SK-N-SH (cell line): ENCODE data around the gene BCL2A1.

Experiments used
- CHD2 ChIP-seq: fragments of 150-350 bp; IDR thresholded peaks from 2 replicates; pipeline ENCODE4 v1.6.1; 2018; ENCODE audit warnings: low read length; ENCODE audit not compliant: partially characterized antibody
- EP300 ChIP-seq, 2 experiments: IDR thresholded peaks; 2 replicates each; pipeline versions ENCODE4 v1.4.0 to v1.6.1; 2012; ENCODE audit warnings: borderline replicate concordance in 1 of 2, low read depth in 1 of 2, low read length in 1 of 2
- MXI1 ChIP-seq: IDR thresholded peaks from 2 replicates; pipeline ENCODE4 v1.6.1; 2012; ENCODE audit warnings: mild to moderate bottlenecking, low read depth, low read length, improper control_type of control experiment
- NFIC ChIP-seq: IDR thresholded peaks from 2 replicates; pipeline ENCODE4 v1.4.0; 2012; ENCODE audit warnings: borderline replicate concordance
- RAD21 ChIP-seq: IDR thresholded peaks from 2 replicates; pipeline ENCODE4 v1.6.1; 2012; ENCODE audit warnings: mild to moderate bottlenecking, low read length
- REST ChIP-seq: IDR thresholded peaks from 2 replicates; pipeline ENCODE4 v1.6.1; 2012; ENCODE audit warnings: mild to moderate bottlenecking, low read depth, low read length, moderate library complexity
- SMC3 ChIP-seq: IDR thresholded peaks from 2 replicates; pipeline ENCODE4 v1.6.1; 2012; ENCODE audit warnings: low read depth, low read length, improper control_type of control experiment
- TAF1 ChIP-seq: IDR thresholded peaks from 2 replicates; pipeline ENCODE4 v1.6.1; 2012; ENCODE audit warnings: low read depth, mild to moderate bottlenecking, low read length, moderate library complexity, borderline replicate concordance
- TF ChIP-seq, protein P1 (sequence below): fragments of 200-600 bp; sonication (generic); IDR thresholded peaks from 2 replicates; pipeline ENCODE4 v1.6.1; 2017; ENCODE audit warnings: antibody characterized with exemption, mild to moderate bottlenecking, moderate library complexity
- TF ChIP-seq, protein P2 (sequence below): fragments of 150-350 bp; IDR thresholded peaks from 2 replicates; pipeline ENCODE4 v1.6.1; 2017; ENCODE audit warnings: antibody characterized with exemption, low read length, low read depth, borderline replicate concordance

GRCh38 chr15:79919090-79919748 is 51.8 kb downstream of the BCL2A1 start:
- TF ChIP-seq SMC3 (no peak), REST (no peak), EP300 (IDR thresholded peaks at IDR 0.05; ENCODE audit: borderline replicate concordance in 1 of 2, low read depth in 1 of 2, low read length in 1 of 2) (no peak), TAF1 (no peak), CHD2 (no peak), NFIC (no peak), RAD21 (no peak), MXI1 (no peak)
- TF ChIP-seq, protein P1, sequence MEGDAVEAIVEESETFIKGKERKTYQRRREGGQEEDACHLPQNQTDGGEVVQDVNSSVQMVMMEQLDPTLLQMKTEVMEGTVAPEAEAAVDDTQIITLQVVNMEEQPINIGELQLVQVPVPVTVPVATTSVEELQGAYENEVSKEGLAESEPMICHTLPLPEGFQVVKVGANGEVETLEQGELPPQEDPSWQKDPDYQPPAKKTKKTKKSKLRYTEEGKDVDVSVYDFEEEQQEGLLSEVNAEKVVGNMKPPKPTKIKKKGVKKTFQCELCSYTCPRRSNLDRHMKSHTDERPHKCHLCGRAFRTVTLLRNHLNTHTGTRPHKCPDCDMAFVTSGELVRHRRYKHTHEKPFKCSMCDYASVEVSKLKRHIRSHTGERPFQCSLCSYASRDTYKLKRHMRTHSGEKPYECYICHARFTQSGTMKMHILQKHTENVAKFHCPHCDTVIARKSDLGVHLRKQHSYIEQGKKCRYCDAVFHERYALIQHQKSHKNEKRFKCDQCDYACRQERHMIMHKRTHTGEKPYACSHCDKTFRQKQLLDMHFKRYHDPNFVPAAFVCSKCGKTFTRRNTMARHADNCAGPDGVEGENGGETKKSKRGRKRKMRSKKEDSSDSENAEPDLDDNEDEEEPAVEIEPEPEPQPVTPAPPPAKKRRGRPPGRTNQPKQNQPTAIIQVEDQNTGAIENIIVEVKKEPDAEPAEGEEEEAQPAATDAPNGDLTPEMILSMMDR, result no peak
- TF ChIP-seq, protein P2, sequence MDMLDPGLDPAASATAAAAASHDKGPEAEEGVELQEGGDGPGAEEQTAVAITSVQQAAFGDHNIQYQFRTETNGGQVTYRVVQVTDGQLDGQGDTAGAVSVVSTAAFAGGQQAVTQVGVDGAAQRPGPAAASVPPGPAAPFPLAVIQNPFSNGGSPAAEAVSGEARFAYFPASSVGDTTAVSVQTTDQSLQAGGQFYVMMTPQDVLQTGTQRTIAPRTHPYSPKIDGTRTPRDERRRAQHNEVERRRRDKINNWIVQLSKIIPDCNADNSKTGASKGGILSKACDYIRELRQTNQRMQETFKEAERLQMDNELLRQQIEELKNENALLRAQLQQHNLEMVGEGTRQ, result no peak
